ENCODE data around the gene SRM.
"Not testable (repeated sequence)": the region's sequence is repeated elsewhere in the genome, so short reads cannot be mapped to it uniquely, and the experiment has no call there.

The SRM gene

GRCh38 chr1:11023201-11023600, 36.6 kb downstream of the SRM start:
- DNase-seq (ENCODE audit: low spot score) = no peak
- TF ChIP-seq, protein P1, sequence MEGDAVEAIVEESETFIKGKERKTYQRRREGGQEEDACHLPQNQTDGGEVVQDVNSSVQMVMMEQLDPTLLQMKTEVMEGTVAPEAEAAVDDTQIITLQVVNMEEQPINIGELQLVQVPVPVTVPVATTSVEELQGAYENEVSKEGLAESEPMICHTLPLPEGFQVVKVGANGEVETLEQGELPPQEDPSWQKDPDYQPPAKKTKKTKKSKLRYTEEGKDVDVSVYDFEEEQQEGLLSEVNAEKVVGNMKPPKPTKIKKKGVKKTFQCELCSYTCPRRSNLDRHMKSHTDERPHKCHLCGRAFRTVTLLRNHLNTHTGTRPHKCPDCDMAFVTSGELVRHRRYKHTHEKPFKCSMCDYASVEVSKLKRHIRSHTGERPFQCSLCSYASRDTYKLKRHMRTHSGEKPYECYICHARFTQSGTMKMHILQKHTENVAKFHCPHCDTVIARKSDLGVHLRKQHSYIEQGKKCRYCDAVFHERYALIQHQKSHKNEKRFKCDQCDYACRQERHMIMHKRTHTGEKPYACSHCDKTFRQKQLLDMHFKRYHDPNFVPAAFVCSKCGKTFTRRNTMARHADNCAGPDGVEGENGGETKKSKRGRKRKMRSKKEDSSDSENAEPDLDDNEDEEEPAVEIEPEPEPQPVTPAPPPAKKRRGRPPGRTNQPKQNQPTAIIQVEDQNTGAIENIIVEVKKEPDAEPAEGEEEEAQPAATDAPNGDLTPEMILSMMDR (IDR thresholded peaks at IDR 0.05; ENCODE audit: extremely low read depth, missing control alignments) = no peak

DNA sequence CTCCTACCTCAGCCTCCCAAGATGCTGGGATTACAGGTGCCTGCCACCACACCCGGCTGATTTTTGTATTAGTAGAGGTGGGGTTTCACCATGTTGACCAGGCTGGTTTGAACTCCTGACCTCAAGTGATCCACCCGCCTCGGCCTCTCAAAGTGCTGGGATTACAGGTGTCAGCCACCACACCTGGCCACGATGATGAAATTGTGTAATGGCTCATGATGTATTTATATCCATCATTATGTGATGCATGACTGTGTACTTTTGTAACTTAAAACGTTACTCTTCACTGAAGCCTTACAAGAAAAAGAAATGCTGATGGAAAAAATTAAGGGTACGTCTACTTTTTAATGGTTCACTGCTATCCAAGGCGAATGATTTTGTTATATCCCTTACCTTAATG, 39.8 kb downstream of the SRM start:
- no peak for DNase-seq (ENCODE audit: low spot score)
- TF ChIP-seq, protein P1 (IDR thresholded peaks at IDR 0.05; ENCODE audit: extremely low read depth, missing control alignments) = no peak

- DNase-seq (ENCODE audit: low spot score) = not testable (repeated sequence)
Observed at GRCh38 chr1:11019358-11019757, 40.5 kb downstream of the SRM start.

- no peak for DNase-seq (ENCODE audit: low spot score)
- TF ChIP-seq, protein P1 (IDR thresholded peaks at IDR 0.05; ENCODE audit: extremely low read depth, missing control alignments) = no peak
Observed at GRCh38 chr1:11013160-11013531, 46.7 kb downstream of the SRM start.

- TF ChIP-seq, protein P1 (IDR thresholded peaks at IDR 0.05; ENCODE audit: extremely low read depth, missing control alignments) = no peak
Observed at GRCh38 chr1:11012260-11013159, 47.3 kb downstream of the SRM start, which contains the start of gene TARDBP. Gene TARDBP (plus strand): TSS chr1:11012654. CDS start chr1:11013728, 1,074 bp downstream.

More at GRCh38 chr1:11012260-11013159, 47.3 kb downstream of the SRM start, which contains the start of gene TARDBP:
- DNase-seq (ENCODE audit: low spot score) = peak; percentile 97

Measured in GM20000 (cell line).